HFF-Myc (cell line): ENCODE results near the gene STEAP4.

ENCODE experiments used
- DNase-seq: peaks from one replicate; pipeline ENCODE4 v3.0.0-alpha.2; 2011; ENCODE audit warnings: low read depth; ENCODE audit errors: extremely low read depth
- H3K4me3 ChIP-seq: replicated peaks from 2 replicates; pipeline ENCODE4 v1.5.1; 2011; ENCODE audit warnings: low read depth, mild to moderate bottlenecking, control low read depth, low read length
- TF ChIP-seq, protein P1 (sequence below): IDR thresholded peaks from 2 replicates; pipeline ENCODE4 v1.5.1; 2012; ENCODE audit warnings: mild to moderate bottlenecking, low read depth, low read length, control low read depth; ENCODE audit errors: missing control alignments

The STEAP4 gene

GRCh38 chr7:88329532-88330463 is 23.1 kb upstream of the STEAP4 start:
- no peak overlapping the region for H3K4me3 ChIP-seq
- no peak for DNase-seq
- TF ChIP-seq, protein P1, sequence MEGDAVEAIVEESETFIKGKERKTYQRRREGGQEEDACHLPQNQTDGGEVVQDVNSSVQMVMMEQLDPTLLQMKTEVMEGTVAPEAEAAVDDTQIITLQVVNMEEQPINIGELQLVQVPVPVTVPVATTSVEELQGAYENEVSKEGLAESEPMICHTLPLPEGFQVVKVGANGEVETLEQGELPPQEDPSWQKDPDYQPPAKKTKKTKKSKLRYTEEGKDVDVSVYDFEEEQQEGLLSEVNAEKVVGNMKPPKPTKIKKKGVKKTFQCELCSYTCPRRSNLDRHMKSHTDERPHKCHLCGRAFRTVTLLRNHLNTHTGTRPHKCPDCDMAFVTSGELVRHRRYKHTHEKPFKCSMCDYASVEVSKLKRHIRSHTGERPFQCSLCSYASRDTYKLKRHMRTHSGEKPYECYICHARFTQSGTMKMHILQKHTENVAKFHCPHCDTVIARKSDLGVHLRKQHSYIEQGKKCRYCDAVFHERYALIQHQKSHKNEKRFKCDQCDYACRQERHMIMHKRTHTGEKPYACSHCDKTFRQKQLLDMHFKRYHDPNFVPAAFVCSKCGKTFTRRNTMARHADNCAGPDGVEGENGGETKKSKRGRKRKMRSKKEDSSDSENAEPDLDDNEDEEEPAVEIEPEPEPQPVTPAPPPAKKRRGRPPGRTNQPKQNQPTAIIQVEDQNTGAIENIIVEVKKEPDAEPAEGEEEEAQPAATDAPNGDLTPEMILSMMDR = no peak

DNA sequence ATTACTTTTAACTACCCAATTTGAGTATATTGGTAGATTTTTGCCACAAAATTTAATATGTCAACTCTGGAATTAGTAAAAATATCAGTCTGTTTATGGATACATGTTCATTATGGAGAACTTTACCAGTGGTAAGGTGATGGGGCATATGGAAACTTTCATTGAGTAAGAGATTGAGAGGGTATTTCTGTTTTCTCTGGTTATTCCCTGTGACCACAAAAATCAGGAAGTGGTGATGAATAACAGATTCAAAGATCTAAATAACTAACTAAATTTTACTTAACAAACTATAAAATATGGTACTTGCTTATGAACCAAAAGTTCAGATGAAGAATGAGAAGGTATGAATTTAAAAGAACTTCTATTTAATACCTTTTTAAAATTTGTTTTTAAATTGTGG is 22.1 kb upstream of the STEAP4 start:
- TF ChIP-seq, protein P1 = no peak
- DNase-seq = no peak
- no peak overlapping the region for H3K4me3 ChIP-seq

DNA sequence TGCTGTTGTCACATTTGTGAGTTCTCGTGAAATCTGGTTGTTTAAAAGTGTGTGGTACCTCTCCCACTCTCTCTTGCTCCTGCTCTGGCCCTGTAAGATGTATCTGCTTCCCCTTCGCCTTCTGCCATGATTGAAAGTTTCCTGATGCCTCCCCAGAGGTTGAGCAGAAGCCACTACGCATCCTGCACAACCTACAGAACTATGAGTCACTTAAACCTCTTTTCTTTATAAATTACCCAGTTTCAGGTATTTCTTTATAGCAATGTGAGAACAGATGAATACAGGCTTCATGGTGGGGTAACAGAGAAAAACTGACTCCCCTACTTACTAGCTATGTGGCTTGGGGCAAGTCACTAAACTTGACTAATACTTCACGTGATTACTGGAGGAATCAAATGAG is 18.0 kb upstream of the STEAP4 start:
- TF ChIP-seq, protein P1 = no peak
- no peak overlapping the region for H3K4me3 ChIP-seq
- no peak for DNase-seq

DNA sequence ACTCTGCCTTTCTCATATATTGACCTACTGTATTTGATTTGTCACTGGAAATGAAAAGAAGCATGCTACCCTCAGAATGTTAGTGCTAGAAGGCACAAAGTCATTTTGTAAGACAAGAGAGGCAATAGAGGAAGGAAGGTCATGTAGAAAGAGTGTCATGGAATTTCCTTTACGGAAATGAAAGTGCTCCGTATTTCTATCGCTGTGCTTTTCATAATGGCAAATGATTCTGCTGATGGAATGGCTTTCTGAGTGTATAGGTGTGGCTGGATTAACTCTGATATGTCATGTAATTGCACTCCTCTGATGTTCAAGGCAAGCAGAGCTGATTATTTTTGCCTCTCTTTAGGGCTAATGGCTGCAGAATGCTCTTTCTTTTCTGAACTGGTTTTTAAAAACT is 15.5 kb upstream of the STEAP4 start:
- DNase-seq = no peak
- H3K4me3 ChIP-seq = no peak overlapping the region
- TF ChIP-seq, protein P1 = no peak

GRCh38 chr7:88321694-88322093 is 15.0 kb upstream of the STEAP4 start:
- no peak for DNase-seq
- H3K4me3 ChIP-seq = no peak overlapping the region
- TF ChIP-seq, protein P1 = no peak

DNA sequence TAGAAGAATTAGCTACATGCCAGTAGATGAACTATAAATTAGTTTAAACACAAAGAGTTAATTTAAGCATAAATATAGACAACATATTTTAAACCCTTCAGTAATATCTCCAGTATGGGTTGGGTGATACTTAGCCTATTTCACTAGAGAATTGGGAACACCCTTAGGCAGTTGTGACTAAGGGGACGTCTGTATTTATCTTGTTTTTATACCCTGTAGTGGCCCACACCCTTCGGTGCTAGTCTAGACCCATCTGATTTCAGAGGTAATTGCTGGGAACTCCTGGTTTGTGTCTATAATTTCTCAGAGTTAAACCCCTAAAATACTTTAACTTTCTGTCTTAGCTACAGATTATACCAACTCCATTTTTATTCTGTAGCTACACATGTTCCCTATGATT is 11.5 kb upstream of the STEAP4 start:
- no peak overlapping the region for H3K4me3 ChIP-seq
- TF ChIP-seq, protein P1 = no peak
- DNase-seq = no peak
